SKM-1 (cell line): Measurements from ENCODE around the gene AMER3.

ENCODE experiments used
- DNase-seq: peaks from one replicate; lab custom pipeline; 2025; ENCODE audit not compliant: unreplicated experiment; lab: John Stamatoyannopoulos, UW

Gene AMER3

GRCh38 chr2:130749641-130750040, 5.7 kb upstream of the AMER3 start:
- no peak for DNase-seq

GRCh38 chr2:130754811-130755210, 529 bp upstream of the AMER3 start:
- DNase-seq: no peak

GRCh38 chr2:130756053-130756873, 923 bp downstream of the AMER3 start:
- no peak for DNase-seq

GRCh38 chr2:130756874-130757668, 1.7 kb downstream of the AMER3 start:
- DNase-seq: no peak

GRCh38 chr2:130759906-130760753, 4.8 kb downstream of the AMER3 start:
- no peak for DNase-seq

GRCh38 chr2:130760754-130761751, 5.7 kb downstream of the AMER3 start:
- no peak for DNase-seq

- no peak for DNase-seq
Observed at GRCh38 chr2:130762031-130762909, 6.9 kb downstream of the AMER3 start.

- DNase-seq: no peak
Observed at GRCh38 chr2:130762910-130763385, 7.6 kb downstream of the AMER3 start.

- no peak for DNase-seq
Observed at GRCh38 chr2:130763405-130763804, 8.1 kb downstream of the AMER3 start.

- no peak for DNase-seq
Observed at GRCh38 chr2:130764035-130764820, 8.9 kb downstream of the AMER3 start.

GRCh38 chr2:130764821-130765115, 9.4 kb downstream of the AMER3 start:
- DNase-seq: no peak

- DNase-seq: no peak
Observed at GRCh38 chr2:130765464-130765863, 10.1 kb downstream of the AMER3 start.

GRCh38 chr2:130766037-130766436, 10.7 kb downstream of the AMER3 start:
- DNase-seq: no peak

GRCh38 chr2:130766711-130767407, 11.5 kb downstream of the AMER3 start:
- DNase-seq: no peak

GRCh38 chr2:130767408-130767775, 12.1 kb downstream of the AMER3 start:
- DNase-seq: no peak

- DNase-seq: no peak
Observed at GRCh38 chr2:130768191-130768855, 13.0 kb downstream of the AMER3 start.

- DNase-seq: no peak
Observed at GRCh38 chr2:130769343-130769907, 14.1 kb downstream of the AMER3 start.
